Endothelial cell of umbilical vein (primary cell): ENCODE results near the gene SLC28A1. TPM values are rescaled to one million over a fixed set of nuclear protein-coding genes. Genes with fewer than 3 reads are reported as not detected.

Experiments
- BruUV-seq: library from RNA; stranded (reverse); fragments of 400-500 nt; replicated peaks from 2 replicates; lab custom pipeline; 2021; lab: Mats Ljungman, UMichigan
- CTCF ChIA-PET: fragments of 300-600, 350-600 bp; sonication (Branson Sonifier 250); formaldehyde crosslinking; loops from one replicate; lab custom pipeline; 2021; ENCODE audit warnings: antibody characterized with exemption, inconsistent platforms; lab: Charles Lee
- POLR2A ChIA-PET: fragments of 300-600, 350-600 bp; sonication (Branson Sonifier 250); formaldehyde crosslinking; loops from one replicate; lab custom pipeline; 2021; ENCODE audit warnings: antibody characterized with exemption, inconsistent platforms; lab: Charles Lee
- DNase-seq: peaks from one replicate; pipeline ENCODE4 v3.0.0-alpha.2; 2011; ENCODE audit warnings: low read depth, low spot score
- FAIRE-seq: peaks from 2 replicates; lab custom pipeline; 2011; peaks lifted over from hg19 to GRCh38; lab: Jason Lieb, UNC
- H2AFZ ChIP-seq: 2 replicates; pipeline ENCODE4 v1.6.0; 2012; ENCODE audit warnings: low read depth, low read length, control low read depth, inconsistent platforms
- H3K27ac ChIP-seq: 2 replicates; pipeline ENCODE4 v1.5.1; 2011; ENCODE audit warnings: low read depth, mild to moderate bottlenecking, control low read depth, low read length, moderate library complexity; ENCODE audit not compliant: insufficient read depth
- H3K27me3 ChIP-seq, 2 experiments: 2 replicates each; pipeline versions ENCODE4 v1.6.0 to v1.6.1; 2011; ENCODE audit warnings: low read length in 2 of 2, mixed read lengths in 1 of 2; ENCODE audit not compliant: control insufficient read depth in 2 of 2, insufficient read depth in 2 of 2
- H3K36me3 ChIP-seq, 2 experiments: 2 replicates in 1 of 2; 3 replicates in 1 of 2; pipeline ENCODE4 v1.5.1; 2011; ENCODE audit warnings: low read length in 2 of 2, mild to moderate bottlenecking in 1 of 2, moderate library complexity in 1 of 2; ENCODE audit not compliant: control insufficient read depth in 2 of 2, insufficient read depth in 2 of 2; ENCODE audit errors: extremely low read depth in 1 of 2
- H3K4me1 ChIP-seq: 3 replicates; pipeline ENCODE4 v1.5.1; 2011; ENCODE audit warnings: mild to moderate bottlenecking, low read length; ENCODE audit not compliant: control insufficient read depth, insufficient read depth; ENCODE audit errors: extremely low read depth
- H3K4me2 ChIP-seq: 2 replicates; pipeline ENCODE4 v1.6.1; 2011; ENCODE audit warnings: low read length, control low read depth, mixed read lengths; ENCODE audit not compliant: insufficient read depth
- H3K4me3 ChIP-seq, 3 experiments: fragments of 200-600 bp in 1 of 3; sonication (generic), shearing (Covaris generic) in 1 of 3; replicated peaks in 1 of 3; 2 replicates each; pipeline ENCODE4 v1.5.1; 2011 to 2016; ENCODE audit warnings: control low read depth in 3 of 3, low read length in 3 of 3, mild to moderate bottlenecking in 2 of 3, inconsistent platforms in 1 of 3, low read depth in 1 of 3, moderate library complexity in 1 of 3; ENCODE audit not compliant: insufficient read depth in 1 of 3
- H3K79me2 ChIP-seq: 2 replicates; pipeline ENCODE4 v1.6.0; 2012; ENCODE audit warnings: low read length, inconsistent platforms; ENCODE audit not compliant: control insufficient read depth, insufficient read depth
- H3K9ac ChIP-seq: replicated peaks from 2 replicates; pipeline ENCODE3; 2011; ENCODE audit warnings: low read length, control low read depth; ENCODE audit not compliant: insufficient read depth; ENCODE audit errors: extremely low read depth
- H3K9me1 ChIP-seq: replicated peaks from 3 replicates; pipeline ENCODE4 v1.6.0; 2011; ENCODE audit warnings: mild to moderate bottlenecking, low read length; ENCODE audit not compliant: control insufficient read depth, insufficient read depth; ENCODE audit errors: extremely low read depth
- H3K9me3 ChIP-seq: replicated peaks from 2 replicates; pipeline ENCODE4 v1.5.1; 2012; ENCODE audit warnings: low read length, inconsistent platforms; ENCODE audit not compliant: control insufficient read depth, insufficient read depth
- H4K20me1 ChIP-seq: replicated peaks from 2 replicates; pipeline ENCODE3; 2011; ENCODE audit warnings: mild to moderate bottlenecking, low read length; ENCODE audit not compliant: control insufficient read depth, insufficient read depth; ENCODE audit errors: extremely low read depth
- CTCF ChIP-seq, 2 donors: IDR thresholded peaks; 1 replicate in 1 of 2; 2 replicates in 1 of 2; pipeline ENCODE4 v1.5.1; 2011; ENCODE audit warnings: low read length in 2 of 2, mild to moderate bottlenecking in 2 of 2, moderate library complexity in 2 of 2, control low read depth in 1 of 2, inconsistent platforms in 1 of 2, low read depth in 1 of 2; ENCODE audit not compliant: insufficient read depth in 1 of 2; ENCODE audit errors: extremely low read depth in 1 of 2
- EZH2 ChIP-seq: IDR thresholded peaks from 2 replicates; pipeline ENCODE4 v1.6.1; 2012; ENCODE audit warnings: borderline replicate concordance, low read depth, mild to moderate bottlenecking, moderate library complexity, low read length, inconsistent platforms; ENCODE audit not compliant: severe bottlenecking
- FOS ChIP-seq: IDR thresholded peaks from 2 replicates; pipeline ENCODE4 v1.6.1; 2011; ENCODE audit warnings: mild to moderate bottlenecking, low read length, moderate library complexity, borderline replicate concordance; ENCODE audit not compliant: insufficient read depth
- GATA2 ChIP-seq: IDR thresholded peaks from 2 replicates; pipeline ENCODE4 v1.7.0; 2011; ENCODE audit warnings: low read depth, mild to moderate bottlenecking, moderate library complexity, mixed read lengths, low read length; ENCODE audit not compliant: insufficient read length, insufficient read depth
- JUN ChIP-seq: IDR thresholded peaks from 2 replicates; pipeline ENCODE4 v1.6.1; 2011; ENCODE audit warnings: borderline replicate concordance, low read depth; ENCODE audit not compliant: insufficient read length, insufficient read depth
- MYC ChIP-seq: IDR thresholded peaks from one replicate; pipeline ENCODE4 v1.6.1; 2011; ENCODE audit warnings: mild to moderate bottlenecking, low read depth, low read length
- POLR2A ChIP-seq: IDR thresholded peaks from 2 replicates; pipeline ENCODE4 v1.6.1; 2012; ENCODE audit warnings: low read depth, mild to moderate bottlenecking, control low read depth, low read length
- POLR2AphosphoS5 ChIP-seq: IDR thresholded peaks from 2 replicates; pipeline ENCODE4 v1.6.1; 2012; ENCODE audit warnings: low read depth, mild to moderate bottlenecking, control low read depth, low read length, moderate library complexity; ENCODE audit not compliant: insufficient read depth
- dilution Hi-C: fragments of 300-500 bp; cut with MboI; formaldehyde crosslinking; loops from one replicate; pipeline ENCODE4 v1.15.0; 2019; ENCODE audit warnings: low sequenced_read_pairs; ENCODE audit not compliant: extremely low pct_ligation_motif_present
- intact Hi-C: fragments of 100-400 bp; cut with micrococcal nuclease; formaldehyde crosslinking; loops from one replicate; pipeline ENCODE4 v1.10.0; 2022
- polyA plus RNA-seq, 4 experiments: library from polyadenylated mRNA; depleted of rRNA in 3 of 4; stranded (reverse) in 3 of 4; unstranded in 1 of 4; fragments of >200 nt; gene quantifications; 2 replicates each; pipeline versions ENCODE4 v1.2.1 to v1.2.3, GENCODE V29; 2011 to 2012; ENCODE audit warnings: missing spikeins in 1 of 4
- total RNA-seq: library from RNA; stranded (reverse); gene quantifications from 2 replicates; pipeline ENCODE4 v1.2.3, GENCODE V29; 2021
- TF ChIP-seq, protein P1 (sequence below): IDR thresholded peaks from 2 replicates; pipeline ENCODE4 v1.6.1; 2011; ENCODE audit not compliant: insufficient read depth, insufficient read length

SLC28A1 gene
- total and polyA plus RNA-seq, 2 donors (not counting 3 experiments of a cell fraction or from before 2014, with no cell fraction given) = not detected

GRCh38 chr15:84892786-84893307, 8.4 kb downstream of the SLC28A1 start:
- CTCF ChIA-PET = interaction anchor here (2.3 kb wide), 1 partner anchor 35 kb away, joined by 8 read pairs; no protein-coding TSS in a partner anchor
- dilution Hi-C loops (no loop called here), intact Hi-C loops (no loop called here)
- Histone ChIP-seq H3K9me1 (no peaks in the 10 kb centered on the region), H2AFZ (no peak overlapping the region), H3K4me2 (no peak overlapping the region), H4K20me1 (no peaks in the 10 kb centered on the region), H3K27me3 (no peaks in the 10 kb centered on the region), H3K4me1 (no peaks in the 10 kb centered on the region), H3K27ac (no peak overlapping the region), H3K36me3 (no peaks in the 10 kb centered on the region), H3K4me3 (no peak overlapping the region), H3K9ac (no peak overlapping the region), H3K9me3 (no peaks in the 10 kb centered on the region), H3K79me2 (no peaks in the 10 kb centered on the region)
- POLR2A ChIA-PET = interaction anchor here (0.6 kb wide), 1 partner anchor 24 kb away, joined by 5 read pairs; no protein-coding TSS in a partner anchor
- no peak for DNase-seq
- BruUV-seq = no TSS peak
- FAIRE-seq = no peak
- TF ChIP-seq GATA2 = no peak
- TF ChIP-seq CTCF (IDR thresholded peaks at IDR 0.05; ENCODE audit: extremely low read depth in 1 of 2, insufficient read depth in 1 of 2, low read depth in 1 of 2, low read length in 2 of 2) = no peak
- TF ChIP-seq POLR2AphosphoS5 = no peak
- no peak for TF ChIP-seq EZH2
- no peak for TF ChIP-seq MYC
- TF ChIP-seq, protein P1, sequence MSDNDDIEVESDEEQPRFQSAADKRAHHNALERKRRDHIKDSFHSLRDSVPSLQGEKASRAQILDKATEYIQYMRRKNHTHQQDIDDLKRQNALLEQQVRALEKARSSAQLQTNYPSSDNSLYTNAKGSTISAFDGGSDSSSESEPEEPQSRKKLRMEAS = no peak
- no peak for TF ChIP-seq POLR2A
- TF ChIP-seq FOS = no peak
- no peak for TF ChIP-seq JUN
